Measurements from ENCODE around the gene HPS4.
"Not testable (repeated sequence)": the region's sequence is repeated elsewhere in the genome, so short reads cannot be mapped to it uniquely, and the experiment has no call there.

Gene HPS4

DNA sequence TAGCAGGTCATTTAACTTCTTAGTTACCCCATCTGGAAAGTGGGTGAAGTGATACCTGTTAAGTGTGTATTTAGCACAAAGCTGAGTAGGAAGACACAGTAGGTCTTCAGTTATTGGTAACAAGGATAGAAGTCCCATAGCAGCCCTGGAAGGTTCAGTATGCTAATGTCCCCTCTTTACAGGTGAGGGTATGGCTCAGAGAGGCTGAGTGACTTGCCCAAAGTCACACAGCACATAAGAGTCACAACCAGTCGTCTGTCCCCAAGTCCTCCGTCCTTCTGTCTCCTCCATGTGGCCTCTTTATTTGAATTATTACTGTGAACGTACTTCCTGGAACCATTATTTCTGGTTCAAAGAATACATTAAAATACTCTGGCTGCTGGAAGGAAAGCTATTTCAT is 44.0 kb downstream of the HPS4 start:
- DNase-seq = no peak

DNA sequence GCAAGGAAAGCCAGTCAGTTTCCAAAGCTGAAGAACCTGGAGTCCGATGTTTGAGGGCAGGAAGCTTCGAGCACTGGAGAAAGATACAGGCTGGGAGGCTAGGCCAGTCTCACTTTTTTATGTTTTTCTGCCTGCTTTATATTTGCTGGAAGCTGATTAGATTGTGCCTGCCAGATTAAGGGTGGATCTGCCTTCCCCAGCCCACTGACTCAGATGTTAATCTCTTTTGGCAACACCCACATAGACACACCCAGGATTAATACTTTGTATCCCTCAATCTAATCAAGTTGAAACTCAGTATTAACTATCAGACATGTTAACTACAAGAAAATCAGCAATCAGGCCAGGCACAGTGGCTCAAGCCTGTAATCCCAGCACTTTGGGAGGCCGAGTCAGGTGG is 44.8 kb downstream of the HPS4 start:
- DNase-seq = not testable (repeated sequence)

DNA sequence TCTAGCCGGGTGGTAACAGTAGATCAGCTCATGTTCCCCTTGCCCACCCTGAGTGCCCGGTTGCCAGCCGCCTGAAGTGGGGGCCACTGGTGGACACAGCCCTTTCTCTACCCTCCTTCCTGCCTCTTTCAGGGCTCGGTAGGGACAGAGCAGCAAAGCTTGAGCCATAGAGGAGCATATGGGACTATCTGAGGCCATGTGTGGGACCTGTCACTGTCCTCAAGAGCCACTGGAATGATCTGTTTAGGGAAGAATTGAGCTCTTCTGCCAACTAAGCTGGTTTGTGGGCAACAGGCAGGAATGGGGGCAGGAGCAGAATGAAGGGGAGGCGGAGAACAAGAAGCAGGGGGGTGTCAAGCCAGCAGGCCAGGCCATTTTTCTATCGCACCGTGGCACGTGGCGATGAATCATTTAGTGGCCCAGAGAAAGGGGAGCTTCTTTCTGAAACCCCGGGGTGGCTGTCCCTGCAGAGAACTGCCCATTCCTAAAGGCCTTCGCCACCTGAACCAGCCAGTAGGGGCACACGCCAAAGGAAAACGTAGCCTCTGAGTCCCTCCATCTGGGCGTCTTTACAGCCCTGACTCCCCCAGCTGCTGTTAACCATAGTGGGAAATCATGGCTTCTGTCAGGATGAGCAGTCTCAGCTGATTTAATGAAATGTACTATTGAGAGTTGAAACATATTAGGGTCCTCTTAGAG is 45.7 kb downstream of the HPS4 start:
- DNase-seq = no peak

DNA sequence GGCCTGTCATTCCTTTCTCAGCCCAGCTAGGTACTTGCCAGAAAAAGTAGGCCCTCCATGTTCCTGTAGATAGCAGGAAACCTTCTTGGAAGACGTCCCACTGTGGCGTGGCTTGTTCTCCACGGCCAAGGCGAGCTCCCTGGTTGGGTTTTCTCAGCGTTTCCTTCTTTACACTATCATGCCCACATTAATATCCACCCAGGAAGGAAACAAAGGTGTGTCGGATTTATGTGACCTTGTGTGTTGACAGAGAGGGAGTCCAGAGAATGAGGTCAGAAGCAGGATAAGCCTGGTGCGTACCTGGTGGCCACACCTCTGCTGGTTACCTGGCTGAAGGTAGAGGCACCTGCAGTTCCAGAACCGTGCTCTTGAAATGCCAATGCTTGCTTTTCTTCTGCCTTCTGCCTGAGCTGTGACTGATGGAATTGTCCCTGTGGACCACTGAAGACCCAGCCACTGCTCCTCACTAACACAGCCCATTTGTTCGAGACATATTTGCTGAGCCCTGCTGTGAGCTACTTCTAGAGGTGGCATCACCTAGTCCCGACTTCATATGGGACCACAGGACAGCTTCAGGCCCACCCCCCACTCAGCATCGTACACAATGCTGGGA is 46.6 kb downstream of the HPS4 start:
- no peak for DNase-seq

GRCh38 chr22:26435327-26436093 is 48.1 kb downstream of the HPS4 start:
- peak; percentile 85 to 90 for DNase-seq

DNA sequence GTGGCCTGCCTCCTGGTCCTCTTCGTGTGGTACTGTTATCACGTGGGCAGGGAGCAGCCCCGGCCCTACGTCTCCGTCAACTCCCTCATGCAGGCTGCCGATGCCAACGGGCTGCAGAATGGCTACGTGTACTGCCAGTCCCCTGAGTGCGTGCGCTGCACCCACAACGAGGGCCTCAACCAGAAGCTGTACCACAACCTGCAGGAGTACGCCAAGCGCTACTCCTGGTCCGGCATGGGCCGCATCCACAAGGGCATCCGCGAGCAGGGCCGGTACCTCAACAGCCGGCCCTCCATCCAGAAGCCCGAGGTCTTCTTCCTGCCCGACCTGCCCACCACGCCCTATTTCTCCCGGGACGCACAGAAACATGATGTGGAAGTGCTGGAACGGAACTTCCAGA is 49.8 kb downstream of the HPS4 start:
- no peak for DNase-seq

GRCh38 chr22:26432619-26433311 is 50.8 kb downstream of the HPS4 start:
- DNase-seq = peak; percentile 54 to 64

GRCh38 chr22:26431261-26431995 is 52.2 kb downstream of the HPS4 start:
- DNase-seq = no peak

DNA sequence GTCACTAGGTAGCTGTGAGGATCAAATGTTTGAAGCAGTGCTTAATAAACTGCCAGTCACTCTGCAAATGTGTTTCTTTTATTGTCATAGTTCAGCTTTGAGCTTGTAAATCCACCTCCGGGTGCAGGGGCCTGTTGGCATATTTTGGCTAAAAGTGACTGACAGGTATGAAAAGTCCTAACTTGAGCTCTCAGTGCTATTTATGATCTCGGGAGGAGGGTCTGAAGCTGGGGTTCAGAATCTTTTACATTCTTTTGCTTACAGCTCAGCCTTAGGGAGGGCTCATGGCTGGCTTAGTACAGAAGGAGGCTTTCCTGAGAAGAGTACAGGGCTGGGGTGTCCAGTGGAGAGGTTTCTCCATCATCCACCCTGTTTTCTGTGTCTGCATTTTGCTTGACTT is 53.0 kb downstream of the HPS4 start:
- no peak for DNase-seq

DNA sequence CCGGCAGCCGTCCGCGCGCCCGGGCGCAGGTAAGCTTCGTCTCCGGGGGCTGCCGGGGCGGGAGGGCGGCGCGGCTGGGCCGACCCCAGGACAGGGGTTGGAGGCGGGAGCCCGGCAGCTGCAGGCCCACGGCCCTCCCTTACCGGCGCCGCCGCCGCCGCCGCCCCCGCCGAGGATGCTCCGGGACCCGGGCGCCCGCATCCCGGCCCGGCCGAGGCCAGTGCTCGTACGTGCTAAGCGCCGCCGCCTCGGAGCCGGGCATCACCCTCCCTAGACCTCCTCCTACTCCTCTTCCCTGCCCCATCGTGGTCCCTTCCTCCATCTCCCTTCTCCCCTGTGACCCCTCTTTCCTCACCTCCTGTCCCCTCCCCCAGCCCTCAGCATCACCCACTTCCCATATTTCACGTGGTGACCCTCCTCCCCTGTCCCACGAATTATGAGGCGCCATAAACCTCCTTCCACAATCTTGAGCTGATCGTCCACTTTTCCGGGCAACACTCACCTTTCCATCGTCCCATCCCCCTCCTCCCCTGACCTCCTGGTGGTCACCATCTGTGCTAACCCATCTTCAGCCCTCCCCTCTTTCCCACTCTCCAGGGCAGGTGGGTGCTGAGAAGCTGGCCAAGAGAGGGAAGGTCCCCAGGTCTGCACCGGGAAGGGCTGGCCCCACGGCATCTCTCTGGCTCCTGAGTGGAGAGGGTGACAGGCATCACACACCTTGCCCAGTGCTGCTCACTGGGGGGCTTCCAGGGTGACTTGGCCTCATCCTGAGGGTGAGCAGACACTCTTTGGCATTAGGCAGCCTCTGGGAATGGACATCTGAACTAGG is 53.9 kb downstream of the HPS4 start:
- DNase-seq = no peak

DNA sequence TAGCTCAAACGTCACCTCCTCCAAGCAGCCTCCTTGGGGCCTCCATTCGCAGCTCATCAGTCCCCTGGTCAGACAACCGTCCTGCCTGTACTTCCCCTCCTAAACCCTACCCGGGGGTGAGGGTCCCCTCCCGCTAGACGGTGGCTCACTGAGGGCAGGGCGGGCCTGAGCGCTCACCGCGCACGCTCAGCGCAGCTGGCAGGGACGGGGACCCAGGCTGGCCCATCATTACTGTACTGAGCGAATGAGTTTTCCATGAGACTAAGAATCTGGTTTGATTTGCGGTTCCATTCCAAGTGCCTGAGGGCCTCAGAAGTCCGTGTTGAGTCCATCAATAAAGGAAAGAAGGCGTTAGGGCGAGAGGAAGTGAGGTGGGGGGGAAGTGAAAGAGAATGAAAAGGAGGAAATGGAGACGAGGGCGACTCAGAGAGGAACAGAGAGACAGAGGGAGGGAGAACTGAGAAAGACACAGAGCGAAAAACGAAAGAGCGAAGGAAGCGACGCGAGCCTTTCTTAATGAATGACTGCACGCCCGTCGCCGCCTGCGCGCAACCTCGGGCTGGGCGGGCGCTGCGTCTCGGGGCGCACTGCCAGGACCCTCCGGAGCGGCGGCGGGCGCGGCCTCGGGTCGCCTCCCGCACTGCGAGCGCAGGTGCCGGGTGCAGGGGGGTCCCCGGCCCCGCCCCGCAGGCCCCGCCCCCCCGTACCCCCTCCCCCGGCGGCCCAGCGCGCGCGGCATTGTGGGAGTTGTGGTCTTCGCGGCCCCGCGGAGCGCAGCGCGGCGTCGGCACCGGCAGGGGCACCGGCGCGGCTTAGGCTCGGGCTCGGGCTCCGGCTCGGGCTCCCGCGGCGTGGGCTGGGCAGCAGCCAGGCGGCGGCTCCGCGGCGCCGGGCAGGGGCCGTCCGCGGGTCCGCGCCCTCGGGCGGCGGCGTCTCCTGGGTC is 54.8 kb downstream of the HPS4 start, which contains the start of gene ASPHD2:
Gene ASPHD2 (plus strand): TSS at position 746 of the 943 bp plus-strand sequence. CDS start 4,356 bp downstream, outside the sequence.
- peak; percentile 43 to 66 for DNase-seq

- no peak for DNase-seq
These were observed 56.7 kb downstream of the HPS4 start for GRCh38 chr22:26426924-26427323.

DNA sequence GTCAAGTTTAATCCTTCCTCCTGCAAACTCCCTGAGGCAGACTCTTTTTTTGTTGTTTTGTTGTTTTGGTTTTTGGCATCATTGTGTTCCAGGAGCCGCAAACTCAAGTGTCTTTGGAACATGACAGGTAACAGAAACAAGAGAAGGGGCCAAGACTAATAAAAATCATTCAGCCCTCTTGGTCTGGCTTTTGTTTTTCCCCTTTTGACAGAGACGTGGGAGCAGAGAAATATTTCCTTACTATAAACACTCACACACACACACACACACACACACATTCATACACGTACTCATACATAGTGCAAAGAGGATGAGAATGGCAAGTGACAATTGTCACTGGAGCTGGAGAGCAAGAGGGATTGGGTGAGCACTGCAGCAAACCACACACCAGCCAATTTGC is 65.0 kb downstream of the HPS4 start:
- no peak for DNase-seq

DNA sequence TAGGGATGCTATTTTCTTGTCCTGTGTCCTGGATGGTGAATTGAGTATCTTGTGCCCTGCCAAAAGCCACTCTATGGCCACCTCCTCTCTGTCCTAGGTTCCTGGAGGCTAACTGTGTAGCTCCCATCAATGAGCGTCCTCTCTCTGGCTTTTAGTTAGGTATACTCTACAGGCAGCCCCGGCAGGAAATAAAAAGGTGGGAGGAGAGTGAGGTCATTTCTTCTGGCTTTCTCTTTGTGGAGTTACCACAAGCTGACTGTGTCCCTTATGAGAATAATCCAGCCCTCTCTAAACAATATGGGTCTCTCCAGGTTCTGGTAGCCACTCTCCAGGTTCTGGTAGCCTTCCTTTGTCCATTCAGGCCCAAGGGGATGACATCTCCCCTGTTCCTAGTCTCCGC is 66.2 kb downstream of the HPS4 start:
- no peak for DNase-seq

GRCh38 chr22:26416670-26417276 is 66.8 kb downstream of the HPS4 start:
- no peak for DNase-seq

DNA sequence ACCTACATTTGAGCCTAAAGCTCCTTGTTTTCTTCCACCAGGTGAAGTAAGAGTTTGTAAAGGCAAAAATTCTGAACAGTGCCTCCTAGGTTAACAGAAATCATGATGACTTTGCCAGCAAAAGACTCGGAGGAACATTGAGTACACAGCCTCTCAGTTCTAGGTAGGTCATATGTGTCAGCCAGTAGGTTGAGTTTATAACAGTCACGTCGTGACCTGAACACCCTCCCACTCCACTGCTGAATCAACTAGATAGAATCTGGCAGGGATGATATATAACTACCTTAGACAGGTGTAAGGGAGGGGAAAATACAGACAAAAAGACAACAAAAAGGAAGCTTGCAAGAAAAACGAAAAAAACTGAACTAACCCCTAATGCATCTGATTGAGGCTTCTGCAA is 67.3 kb downstream of the HPS4 start:
- DNase-seq = no peak

DNA sequence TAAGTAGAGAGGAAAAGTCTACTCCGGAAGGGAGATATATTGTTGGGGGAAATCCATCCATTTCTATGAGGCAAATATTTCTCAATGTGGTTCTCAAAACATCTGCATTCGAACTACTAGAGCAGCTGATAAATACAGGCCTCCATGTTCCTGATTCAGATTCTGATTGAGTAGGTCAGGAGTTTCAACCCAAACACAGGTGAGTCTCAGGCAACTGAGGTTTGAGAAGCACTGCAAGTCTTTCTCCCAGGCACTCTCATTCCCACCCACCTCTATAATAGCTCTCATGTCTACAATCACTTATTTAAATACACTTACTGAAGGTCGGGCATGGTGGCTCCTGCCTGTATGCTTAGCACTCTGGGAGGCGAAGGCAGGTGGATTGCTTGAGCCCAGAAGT is 69.2 kb downstream of the HPS4 start:
- DNase-seq = no peak

DNA sequence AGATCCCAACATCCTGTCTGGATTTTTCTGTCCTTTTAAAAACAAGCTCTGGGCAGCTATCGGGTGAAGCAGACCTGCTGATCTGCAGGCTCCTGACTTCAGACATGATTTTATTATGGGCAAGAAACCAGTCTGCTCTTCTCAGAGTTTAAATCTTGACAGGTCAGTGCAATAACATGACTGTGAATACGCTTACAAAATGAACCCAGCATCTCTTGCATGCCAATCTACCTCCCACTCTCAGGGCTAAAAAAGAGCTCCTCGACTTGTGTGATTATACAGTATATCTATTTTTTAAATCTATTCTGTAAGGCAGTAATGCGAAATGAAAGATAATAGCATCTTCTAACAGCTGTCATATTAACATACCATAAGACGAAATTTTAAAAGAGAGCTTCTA is 73.2 kb downstream of the HPS4 start:
- DNase-seq = no peak

- peak in 1 of 2 experiments; percentile 6 for DNase-seq
These were observed 73.8 kb downstream of the HPS4 start for GRCh38 chr22:26409719-26410335.

All from Kasumi-1 (cell line).